A673 (cell line): ENCODE results near the gene PLA2G6.

ENCODE experiments used
- EZH2 ChIP-seq: fragments of 200-600 bp; sonication (generic); IDR thresholded peaks from 2 replicates; pipeline ENCODE4 v1.6.1; 2017; ENCODE audit warnings: borderline replicate concordance, low read depth, mild to moderate bottlenecking, mixed read lengths, antibody characterized with exemption, low read length; ENCODE audit not compliant: poor library complexity, severe bottlenecking
- TF ChIP-seq, protein P1 (sequence below): fragments of 300-800, 200-600 bp; sonication (generic); conservative IDR thresholded peaks from 2 replicates; pipeline ENCODE4 v1.5.1; 2017; ENCODE audit warnings: low read depth, mild to moderate bottlenecking, antibody characterized with exemption, low read length, moderate library complexity, mixed read lengths

DNA sequence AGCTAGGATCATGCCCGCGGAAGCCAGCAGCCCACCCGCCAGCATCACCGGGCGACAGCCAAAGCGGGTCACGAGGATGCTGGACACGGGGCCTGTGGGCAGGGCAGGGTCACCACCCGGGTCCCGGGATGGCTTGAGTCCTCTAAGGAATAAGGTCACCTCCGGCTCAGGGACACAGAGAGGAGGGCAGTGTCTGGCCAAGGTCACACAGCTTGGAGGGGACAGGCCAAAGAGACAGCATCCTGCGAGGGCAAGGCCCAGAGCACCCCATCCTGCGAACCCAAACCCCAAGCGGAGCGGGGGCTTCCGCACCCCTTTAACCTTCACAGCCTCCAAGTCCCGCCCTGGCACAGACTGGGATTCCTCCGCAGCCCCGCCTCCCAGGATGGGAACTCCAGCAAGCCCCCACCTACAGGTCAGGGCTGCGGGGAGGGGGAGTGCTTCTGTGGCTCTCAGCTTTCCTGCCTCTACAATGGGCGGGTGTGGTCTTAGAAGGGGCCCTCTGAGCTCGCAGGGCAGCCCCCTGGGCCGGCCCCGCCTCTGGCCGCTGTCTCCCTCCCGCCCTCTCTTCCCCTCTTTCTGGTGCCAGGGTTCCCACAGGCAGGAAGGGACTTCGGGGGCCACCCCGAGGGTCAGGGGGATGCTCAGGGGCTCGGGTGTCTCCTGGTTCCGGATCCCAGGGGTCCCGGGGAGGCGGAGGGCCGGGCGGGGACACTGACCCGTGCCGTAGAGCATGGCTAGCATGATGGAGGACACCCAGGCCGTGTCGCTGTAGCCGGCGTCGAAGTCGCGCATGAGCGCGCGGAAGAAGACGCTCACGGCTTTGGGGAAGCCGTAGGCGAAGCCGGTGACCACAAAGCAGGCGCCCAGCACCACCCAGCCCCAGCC, 99.4 kb downstream of the PLA2G6 start:
- TF ChIP-seq, protein P1, sequence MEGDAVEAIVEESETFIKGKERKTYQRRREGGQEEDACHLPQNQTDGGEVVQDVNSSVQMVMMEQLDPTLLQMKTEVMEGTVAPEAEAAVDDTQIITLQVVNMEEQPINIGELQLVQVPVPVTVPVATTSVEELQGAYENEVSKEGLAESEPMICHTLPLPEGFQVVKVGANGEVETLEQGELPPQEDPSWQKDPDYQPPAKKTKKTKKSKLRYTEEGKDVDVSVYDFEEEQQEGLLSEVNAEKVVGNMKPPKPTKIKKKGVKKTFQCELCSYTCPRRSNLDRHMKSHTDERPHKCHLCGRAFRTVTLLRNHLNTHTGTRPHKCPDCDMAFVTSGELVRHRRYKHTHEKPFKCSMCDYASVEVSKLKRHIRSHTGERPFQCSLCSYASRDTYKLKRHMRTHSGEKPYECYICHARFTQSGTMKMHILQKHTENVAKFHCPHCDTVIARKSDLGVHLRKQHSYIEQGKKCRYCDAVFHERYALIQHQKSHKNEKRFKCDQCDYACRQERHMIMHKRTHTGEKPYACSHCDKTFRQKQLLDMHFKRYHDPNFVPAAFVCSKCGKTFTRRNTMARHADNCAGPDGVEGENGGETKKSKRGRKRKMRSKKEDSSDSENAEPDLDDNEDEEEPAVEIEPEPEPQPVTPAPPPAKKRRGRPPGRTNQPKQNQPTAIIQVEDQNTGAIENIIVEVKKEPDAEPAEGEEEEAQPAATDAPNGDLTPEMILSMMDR, result no peak
- no peak for TF ChIP-seq EZH2
